Ishikawa (cell line): ENCODE measurements around the gene CTF1.

Experiments used
- CEBPB ChIP-seq: IDR thresholded peaks from 2 replicates; pipeline ENCODE4 v1.6.1; 2012
- CREB1 ChIP-seq: IDR thresholded peaks from 2 replicates; pipeline ENCODE4 v1.6.1; 2012; ENCODE audit warnings: low read depth
- EGR1 ChIP-seq: IDR thresholded peaks from 2 replicates; pipeline ENCODE4 v1.6.1; 2012
- EP300 ChIP-seq: IDR thresholded peaks from 2 replicates; pipeline ENCODE4 v1.6.1; 2012; ENCODE audit warnings: borderline replicate concordance
- FOXM1 ChIP-seq: IDR thresholded peaks from 2 replicates; pipeline ENCODE4 v1.6.1; 2012; ENCODE audit warnings: low read depth, borderline replicate concordance
- MAX ChIP-seq: IDR thresholded peaks from 2 replicates; pipeline ENCODE4 v1.6.1; 2012
- NFIC ChIP-seq: IDR thresholded peaks from 2 replicates; pipeline ENCODE4 v1.6.1; 2012
- RAD21 ChIP-seq: IDR thresholded peaks from 2 replicates; pipeline ENCODE4 v1.6.1; 2012; ENCODE audit warnings: low read depth
- REST ChIP-seq: IDR thresholded peaks from 2 replicates; pipeline ENCODE4 v1.6.1; 2012; ENCODE audit warnings: low read depth, mild to moderate bottlenecking
- TAF1 ChIP-seq: IDR thresholded peaks from 2 replicates; pipeline ENCODE4 v1.6.1; 2012; ENCODE audit warnings: low read depth, mild to moderate bottlenecking
- TCF12 ChIP-seq: IDR thresholded peaks from 2 replicates; pipeline ENCODE4 v1.6.1; 2012; ENCODE audit warnings: low read depth
- TEAD4 ChIP-seq: IDR thresholded peaks from 2 replicates; pipeline ENCODE4 v1.6.1; 2012
- USF1 ChIP-seq: IDR thresholded peaks from 2 replicates; pipeline ENCODE4 v1.6.1; 2012
- YY1 ChIP-seq: IDR thresholded peaks from 2 replicates; pipeline ENCODE4 v1.6.1; 2012; ENCODE audit warnings: low read depth
- ZBTB7A ChIP-seq: IDR thresholded peaks from 2 replicates; pipeline ENCODE4 v1.6.1; 2012; ENCODE audit warnings: low read depth

Gene CTF1

GRCh38 chr16:30882429-30883310 lies 13.7 kb upstream of the CTF1 start:
- TF ChIP-seq NFIC (no peak), REST (no peak), RAD21 (no peak), USF1 (no peak), TAF1 (no peak), MAX (no peak), CEBPB (no peak), CREB1 (no peak), YY1 (no peak), EGR1 (no peak)

GRCh38 chr16:30884760-30885159 lies 11.7 kb upstream of the CTF1 start:
- TF ChIP-seq EP300 (no peak), EGR1 (no peak), CEBPB (no peak), REST (no peak), NFIC (no peak), TAF1 (no peak), FOXM1 (no peak), TEAD4 (no peak), MAX (no peak), YY1 (no peak), TCF12 (no peak), USF1 (no peak)

- TF ChIP-seq EGR1 (no peak), RAD21 (no peak), YY1 (no peak), TCF12 (no peak), CEBPB (no peak), FOXM1 (no peak), ZBTB7A (no peak), MAX (no peak), REST (no peak), EP300 (no peak), CREB1 (no peak), TEAD4 (no peak), TAF1 (no peak), NFIC (no peak), USF1 (no peak)
These were observed 11.2 kb upstream of the CTF1 start for GRCh38 chr16:30885196-30885595.

GRCh38 chr16:30886145-30886544 lies 10.3 kb upstream of the CTF1 start:
- TF ChIP-seq USF1 (no peak), CREB1 (no peak), NFIC (no peak), TCF12 (no peak), FOXM1 (no peak), CEBPB (no peak), ZBTB7A (no peak), EP300 (no peak), TEAD4 (no peak), REST (no peak), MAX (no peak), YY1 (no peak), EGR1 (no peak), RAD21 (no peak), TAF1 (no peak)
